Keratinocyte (primary cell): Measurements from ENCODE around the gene TIAM2. TPM values are rescaled to one million over a fixed set of nuclear protein-coding genes. Genes with fewer than 3 reads are reported as not detected.

Experiments
- DNase-seq: peaks from one replicate; pipeline ENCODE4 v3.0.0-alpha.2; 2011; ENCODE audit warnings: low read depth, missing footprints, low spot score
- FAIRE-seq: peaks from 2 replicates; lab custom pipeline; 2011; peaks lifted over from hg19 to GRCh38; lab: Jason Lieb, UNC
- H2AFZ ChIP-seq: 2 replicates; pipeline ENCODE4 v1.6.0; 2012; ENCODE audit warnings: low read length, control low read depth, inconsistent platforms; ENCODE audit not compliant: control insufficient read depth
- H3K27ac ChIP-seq: 2 replicates; pipeline ENCODE4 v1.5.1; 2011; ENCODE audit warnings: low read length; ENCODE audit not compliant: control insufficient read depth, insufficient read depth
- H3K27me3 ChIP-seq: 3 replicates; pipeline ENCODE4 v1.6.0; 2011; ENCODE audit warnings: low read length; ENCODE audit not compliant: control insufficient read depth, insufficient read depth; ENCODE audit errors: extremely low read depth
- H3K36me3 ChIP-seq, 2 experiments: 2 replicates in 1 of 2; 3 replicates in 1 of 2; pipeline ENCODE4 v1.5.1; 2011; ENCODE audit warnings: low read length in 2 of 2, mild to moderate bottlenecking in 1 of 2; ENCODE audit not compliant: control insufficient read depth in 2 of 2, insufficient read depth in 2 of 2; ENCODE audit errors: extremely low read depth in 1 of 2
- H3K4me1 ChIP-seq: 3 replicates; pipeline ENCODE4 v1.5.1; 2011; ENCODE audit warnings: low read length; ENCODE audit not compliant: control insufficient read depth, insufficient read depth; ENCODE audit errors: extremely low read depth
- H3K4me2 ChIP-seq: 3 replicates; pipeline ENCODE4 v1.6.0; 2011; ENCODE audit warnings: low read depth, low read length; ENCODE audit not compliant: control insufficient read depth, insufficient read depth; ENCODE audit errors: extremely low read depth
- H3K4me3 ChIP-seq, 3 experiments: fragments of 200-600 bp in 1 of 3; sonication (generic) in 1 of 3; 2 replicates in 2 of 3; 3 replicates in 1 of 3; pipeline ENCODE4 v1.5.1; 2011 to 2016; ENCODE audit warnings: low read length in 3 of 3, mild to moderate bottlenecking in 3 of 3, control low read depth in 2 of 3, inconsistent platforms in 1 of 3, low read depth in 1 of 3, mixed read lengths in 1 of 3, mixed run types in 1 of 3, moderate library complexity in 1 of 3; ENCODE audit not compliant: control insufficient read depth in 2 of 3, insufficient read depth in 2 of 3; ENCODE audit errors: extremely low read depth in 1 of 3
- H3K79me2 ChIP-seq: 2 replicates; pipeline ENCODE4 v1.6.0; 2012; ENCODE audit warnings: low read length; ENCODE audit not compliant: control insufficient read depth, insufficient read depth
- H3K9ac ChIP-seq: 3 replicates; pipeline ENCODE4 v1.6.0; 2011; ENCODE audit warnings: low read length; ENCODE audit not compliant: control insufficient read depth, insufficient read depth; ENCODE audit errors: extremely low read depth
- H3K9me1 ChIP-seq: 3 replicates; pipeline ENCODE4 v1.6.0; 2011; ENCODE audit warnings: low read length; ENCODE audit not compliant: control insufficient read depth, insufficient read depth; ENCODE audit errors: extremely low read depth
- H3K9me3 ChIP-seq: 2 replicates; pipeline ENCODE4 v1.5.1; 2012; ENCODE audit warnings: low read depth, low read length; ENCODE audit not compliant: control insufficient read depth
- H4K20me1 ChIP-seq: 3 replicates; pipeline ENCODE4 v1.6.0; 2011; ENCODE audit warnings: low read length; ENCODE audit not compliant: control insufficient read depth, insufficient read depth; ENCODE audit errors: extremely low read depth
- CTCF ChIP-seq, 3 experiments: IDR thresholded peaks in 1 of 3; conservative IDR thresholded peaks in 1 of 3; optimal IDR thresholded peaks in 1 of 3; 2 replicates in 2 of 3; 3 replicates in 1 of 3; pipeline versions ENCODE3 to v1.5.1; 2011; ENCODE audit warnings: low read length in 3 of 3, mild to moderate bottlenecking in 3 of 3, moderate library complexity in 2 of 3, control low read depth in 1 of 3, inconsistent platforms in 1 of 3; ENCODE audit not compliant: insufficient read depth in 2 of 3; ENCODE audit errors: extremely low read depth in 1 of 3
- EZH2 ChIP-seq: IDR thresholded peaks from one replicate; pipeline ENCODE4 v1.6.1; 2012; ENCODE audit warnings: inconsistent platforms, mild to moderate bottlenecking, low read length, moderate library complexity
- dilution Hi-C: fragments of 300-500 bp; cut with MboI; formaldehyde crosslinking; loops from one replicate; pipeline ENCODE4 v1.7.0; 2020; ENCODE audit warnings: low sequenced_read_pairs; ENCODE audit not compliant: extremely low pct_ligation_motif_present
- polyA plus RNA-seq, 5 experiments: library from polyadenylated mRNA; depleted of rRNA in 3 of 5; stranded (reverse) in 3 of 5; stranded (forward) in 1 of 5; unstranded in 1 of 5; fragments of >200 nt; gene quantifications; 1 replicate in 1 of 5; 2 replicates in 3 of 5; 3 replicates in 1 of 5; pipeline versions ENCODE4 v1.2.1 to v1.2.3, GENCODE V29; 2011 to 2012; ENCODE audit warnings: missing spikeins in 2 of 5, low read depth in 1 of 5, low replicate concordance in 1 of 5

Gene TIAM2
- polyA plus RNA-seq, 1 donor (not counting 4 experiments of a cell fraction or from before 2014, with no cell fraction given), result 4.0 TPM

- DNase-seq (no peak), FAIRE-seq (no peak)
- Histone ChIP-seq H4K20me1 (no peaks in the 10 kb centered on the region), H3K79me2 (no peaks in the 10 kb centered on the region), H3K27me3 (no peaks in the 10 kb centered on the region), H3K4me2 (no peak overlapping the region), H3K36me3 (no peaks in the 10 kb centered on the region), H3K9me3 (no peaks in the 10 kb centered on the region), H3K9me1 (no peaks in the 10 kb centered on the region), H3K4me1 (no peaks in the 10 kb centered on the region), H3K4me3 (no peak overlapping the region), H3K9ac (no peak overlapping the region), H2AFZ (no peak overlapping the region), H3K27ac (no peak overlapping the region)
- no peak for TF ChIP-seq EZH2
- TF ChIP-seq CTCF (optimal IDR thresholded peaks at IDR 0.05 in 1 of 3, IDR thresholded peaks at IDR 0.05 in 1 of 3, conservative IDR thresholded peaks at IDR 0.05 in 1 of 3; ENCODE audit: extremely low read depth in 1 of 3, insufficient read depth in 2 of 3, low read length in 3 of 3), result no peak
- dilution Hi-C loops, result loop anchor here (25.0 kb wide), 1 partner anchor 193 kb away; no protein-coding TSS in a partner anchor
Measured at GRCh38 chr6:155130161-155130853, 135.2 kb downstream of the TIAM2 start.

GRCh38 chr6:155132617-155133016 is 137.5 kb downstream of the TIAM2 start:
- no peak overlapping the region for H3K27ac ChIP-seq
- dilution Hi-C loops, result loop anchor here (25.0 kb wide), 1 partner anchor 195 kb away; no protein-coding TSS in a partner anchor
- H3K9ac ChIP-seq, result no peak overlapping the region
- TF ChIP-seq CTCF (optimal IDR thresholded peaks at IDR 0.05 in 1 of 3, IDR thresholded peaks at IDR 0.05 in 1 of 3, conservative IDR thresholded peaks at IDR 0.05 in 1 of 3; ENCODE audit: extremely low read depth in 1 of 3, insufficient read depth in 2 of 3, low read length in 3 of 3) (no peak), EZH2 (no peak)
- no peak overlapping the region for H3K4me2 ChIP-seq
- H3K27me3 ChIP-seq, result no peaks in the 10 kb centered on the region
- H3K9me3 ChIP-seq, result no peaks in the 10 kb centered on the region
- no peaks in the 10 kb centered on the region for H3K4me1 ChIP-seq
- DNase-seq, result no peak
- H4K20me1 ChIP-seq, result no peaks in the 10 kb centered on the region
- H2AFZ ChIP-seq, result no peak overlapping the region
- H3K79me2 ChIP-seq, result no peaks in the 10 kb centered on the region
- no peaks in the 10 kb centered on the region for H3K36me3 ChIP-seq
- H3K9me1 ChIP-seq, result no peaks in the 10 kb centered on the region
- FAIRE-seq, result no peak
- no peak overlapping the region for H3K4me3 ChIP-seq
